ENCODE measurements around the gene STK39.
A peak's percentile ranks its signal among the peaks of the same experiment; 100 is the strongest.

Gene STK39

GRCh38 chr2:168182550-168183249 lies 64.7 kb downstream of the STK39 start:
- DNase-seq = no peak

- DNase-seq = no peak
These were observed 65.6 kb downstream of the STK39 start for GRCh38 chr2:168181825-168182224.

- DNase-seq = no peak
These were observed 66.5 kb downstream of the STK39 start for GRCh38 chr2:168180914-168181313.

- no peak for DNase-seq
These were observed 66.9 kb downstream of the STK39 start for GRCh38 chr2:168180483-168180882.

- no peak for DNase-seq
These were observed 67.8 kb downstream of the STK39 start for GRCh38 chr2:168179592-168179991.

GRCh38 chr2:168178520-168179324 lies 68.7 kb downstream of the STK39 start:
- no peak for DNase-seq

- DNase-seq = no peak
These were observed 71.0 kb downstream of the STK39 start for GRCh38 chr2:168176402-168176801.

GRCh38 chr2:168175469-168175868 lies 71.9 kb downstream of the STK39 start:
- no peak for DNase-seq

GRCh38 chr2:168174756-168175155 lies 72.6 kb downstream of the STK39 start:
- no peak for DNase-seq

GRCh38 chr2:168172071-168172470 lies 75.3 kb downstream of the STK39 start:
- DNase-seq = no peak

- DNase-seq = no peak
These were observed 76.2 kb downstream of the STK39 start for GRCh38 chr2:168171059-168171762.

- no peak for DNase-seq
These were observed 78.2 kb downstream of the STK39 start for GRCh38 chr2:168169097-168169745.

- no peak for DNase-seq
These were observed 79.7 kb downstream of the STK39 start for GRCh38 chr2:168167511-168168263.

- peak; percentile 31 for DNase-seq
These were observed 80.4 kb downstream of the STK39 start for GRCh38 chr2:168166902-168167510.

GRCh38 chr2:168165985-168166901 lies 81.2 kb downstream of the STK39 start:
- no peak for DNase-seq

- peak; percentile 24 for DNase-seq
These were observed 82.0 kb downstream of the STK39 start for GRCh38 chr2:168165397-168165796.

GRCh38 chr2:168160897-168161296 lies 86.5 kb downstream of the STK39 start:
- no peak for DNase-seq

- DNase-seq = no peak
These were observed 87.4 kb downstream of the STK39 start for GRCh38 chr2:168159754-168160585.

GRCh38 chr2:168158586-168158985 lies 88.8 kb downstream of the STK39 start:
- DNase-seq = no peak

GRCh38 chr2:168157926-168158325 lies 89.5 kb downstream of the STK39 start:
- no peak for DNase-seq

Measured in stimulated activated CD4-positive, alpha-beta T cell treated with anti-CD3 and anti-CD28 coated beads, Interleukin-1b, Interleukin-23, amount 100 ng/mL, for 48 hours (primary cell).